AG09309 (cell line): Measurements from ENCODE around the gene BMF.
A peak's percentile ranks its signal among the peaks of the same experiment; 100 is the strongest.

Source experiments
- DNase-seq: peaks from one replicate; pipeline ENCODE4 v3.0.0-alpha.2; 2010; ENCODE audit warnings: low read depth
- H3K4me3 ChIP-seq: 2 replicates; pipeline ENCODE4 v1.5.1; 2011; ENCODE audit warnings: mild to moderate bottlenecking, low read depth, low read length, moderate library complexity; ENCODE audit not compliant: control insufficient read depth
- TF ChIP-seq, protein P1 (sequence below): IDR thresholded peaks from 2 replicates; pipeline ENCODE4 v1.5.1; 2011; ENCODE audit warnings: mild to moderate bottlenecking, low read depth, low read length, inconsistent platforms; ENCODE audit not compliant: insufficient read depth, control insufficient read depth; ENCODE audit errors: missing control alignments

BMF gene

DNA sequence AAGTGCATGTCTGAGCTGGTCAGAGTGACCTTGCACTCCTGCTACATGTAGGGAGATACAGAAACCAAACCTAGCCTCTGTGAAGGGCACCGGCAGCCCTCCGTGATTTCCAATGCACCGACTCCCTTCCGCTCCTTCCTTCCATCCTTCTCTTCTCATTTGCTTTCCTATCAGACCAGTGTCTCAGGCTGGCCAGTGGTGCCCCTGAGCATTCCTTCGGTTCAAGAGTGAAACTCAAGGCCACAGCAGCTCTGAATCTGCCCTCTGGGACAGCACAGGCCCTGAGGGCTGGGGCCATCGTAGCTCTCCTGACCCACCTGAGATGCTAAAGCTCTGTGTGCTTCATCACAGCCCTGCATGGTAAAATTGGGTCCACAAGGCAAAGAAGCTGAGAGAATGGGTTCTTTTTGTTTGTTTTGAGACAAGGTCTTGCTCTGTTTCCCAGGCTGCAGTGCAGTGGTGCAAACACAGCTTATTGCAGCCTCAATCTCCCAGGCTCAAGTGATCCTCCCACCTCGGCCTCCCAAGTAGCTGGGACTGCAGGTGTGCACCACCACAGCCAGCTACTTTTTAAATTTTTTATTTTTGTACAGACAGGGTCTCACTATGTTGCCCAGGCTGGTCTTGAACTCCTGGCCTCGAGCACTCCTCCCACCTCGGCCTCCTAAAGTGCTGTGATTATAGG is 2.3 kb upstream of the BMF start:
- H3K4me3 ChIP-seq = no peak overlapping the region
- TF ChIP-seq, protein P1, sequence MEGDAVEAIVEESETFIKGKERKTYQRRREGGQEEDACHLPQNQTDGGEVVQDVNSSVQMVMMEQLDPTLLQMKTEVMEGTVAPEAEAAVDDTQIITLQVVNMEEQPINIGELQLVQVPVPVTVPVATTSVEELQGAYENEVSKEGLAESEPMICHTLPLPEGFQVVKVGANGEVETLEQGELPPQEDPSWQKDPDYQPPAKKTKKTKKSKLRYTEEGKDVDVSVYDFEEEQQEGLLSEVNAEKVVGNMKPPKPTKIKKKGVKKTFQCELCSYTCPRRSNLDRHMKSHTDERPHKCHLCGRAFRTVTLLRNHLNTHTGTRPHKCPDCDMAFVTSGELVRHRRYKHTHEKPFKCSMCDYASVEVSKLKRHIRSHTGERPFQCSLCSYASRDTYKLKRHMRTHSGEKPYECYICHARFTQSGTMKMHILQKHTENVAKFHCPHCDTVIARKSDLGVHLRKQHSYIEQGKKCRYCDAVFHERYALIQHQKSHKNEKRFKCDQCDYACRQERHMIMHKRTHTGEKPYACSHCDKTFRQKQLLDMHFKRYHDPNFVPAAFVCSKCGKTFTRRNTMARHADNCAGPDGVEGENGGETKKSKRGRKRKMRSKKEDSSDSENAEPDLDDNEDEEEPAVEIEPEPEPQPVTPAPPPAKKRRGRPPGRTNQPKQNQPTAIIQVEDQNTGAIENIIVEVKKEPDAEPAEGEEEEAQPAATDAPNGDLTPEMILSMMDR = no peak
- DNase-seq = no peak

DNA sequence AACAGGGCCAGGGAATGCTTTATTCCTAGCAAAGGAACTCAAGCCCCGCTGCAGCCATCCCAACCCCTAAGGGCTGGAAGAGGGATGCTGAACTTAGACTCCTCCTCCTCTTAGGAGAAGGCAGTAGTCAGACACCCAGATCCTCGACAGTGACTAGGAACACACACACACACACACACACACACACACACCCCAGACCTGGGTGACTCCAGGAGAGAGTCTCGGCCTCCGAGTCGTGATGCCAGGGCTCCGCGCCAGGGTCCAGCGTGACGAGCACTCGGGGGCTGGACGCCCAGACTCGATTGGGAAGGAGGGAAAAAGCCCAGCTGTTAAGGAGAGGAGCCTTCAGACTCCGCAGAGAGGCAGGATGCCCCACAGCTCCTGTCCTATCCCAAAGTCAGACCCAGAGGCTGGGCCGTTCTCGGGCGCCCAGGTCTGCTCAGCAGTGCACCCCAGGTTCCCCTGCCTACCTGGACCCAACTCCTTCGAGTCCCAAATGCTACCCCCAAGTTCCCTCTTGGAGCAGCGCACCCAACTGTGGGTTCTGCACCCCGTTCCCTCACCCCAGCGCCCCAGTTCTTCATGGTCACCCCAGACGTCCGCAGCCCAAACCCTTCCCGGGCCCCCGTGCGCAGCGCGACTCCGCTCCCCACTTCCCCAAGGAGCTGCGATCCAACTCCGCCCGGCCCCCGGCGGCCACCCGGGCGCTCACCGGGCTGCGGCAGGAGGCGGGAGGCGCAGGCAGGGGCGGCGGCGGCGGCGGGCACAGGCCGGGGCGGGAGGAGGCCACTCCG is 421 bp downstream of the BMF start:
- DNase-seq = no peak
- TF ChIP-seq, protein P1 = no peak
- H3K4me3 ChIP-seq = peak overlapping the region; percentile 88

DNA sequence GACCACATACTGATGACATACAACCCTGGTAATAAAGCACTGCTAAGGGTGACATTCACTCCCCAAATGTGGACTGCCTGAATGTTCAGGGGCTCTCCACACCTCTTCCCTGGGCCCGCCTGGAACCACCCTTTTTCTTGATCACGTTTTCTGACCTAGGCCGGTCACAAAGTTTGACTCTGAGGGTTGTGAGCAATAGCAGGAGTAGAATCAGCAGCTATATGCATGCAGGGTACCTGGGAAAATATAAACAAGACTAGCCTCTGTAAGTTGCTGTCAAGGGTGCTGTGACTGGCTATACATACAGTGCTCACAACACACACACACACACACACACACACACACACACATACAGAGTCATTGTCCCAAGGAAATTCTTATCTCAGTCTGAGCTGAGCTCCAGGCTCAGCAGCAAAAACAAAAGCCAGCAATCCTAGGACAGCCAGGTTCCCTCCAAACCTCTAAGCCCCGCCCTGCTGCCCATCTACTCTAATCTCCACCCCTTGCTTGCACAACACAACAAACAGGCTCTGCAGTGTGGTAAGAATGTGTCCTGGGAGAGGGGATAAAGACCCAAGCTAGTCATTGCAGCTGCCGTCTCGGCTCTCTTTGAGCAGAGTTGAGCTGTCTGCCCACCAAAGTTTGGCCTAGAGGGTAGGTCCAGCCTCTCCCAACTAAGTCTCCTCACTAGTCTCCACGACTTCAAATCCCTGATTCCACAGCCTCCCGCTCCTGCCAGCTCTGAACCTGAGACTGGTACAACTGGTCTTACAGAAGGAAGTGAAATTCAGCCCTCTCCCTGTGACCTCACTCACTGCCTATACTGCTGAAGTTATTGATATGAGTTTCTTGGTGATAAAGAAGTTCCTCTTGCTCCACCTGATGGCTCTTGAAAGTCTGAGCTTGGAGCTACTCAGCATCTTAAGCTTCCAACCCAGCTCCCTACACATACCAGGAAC is 2.2 kb downstream of the BMF start:
- no peak overlapping the region for H3K4me3 ChIP-seq
- TF ChIP-seq, protein P1 = no peak
- no peak for DNase-seq

DNA sequence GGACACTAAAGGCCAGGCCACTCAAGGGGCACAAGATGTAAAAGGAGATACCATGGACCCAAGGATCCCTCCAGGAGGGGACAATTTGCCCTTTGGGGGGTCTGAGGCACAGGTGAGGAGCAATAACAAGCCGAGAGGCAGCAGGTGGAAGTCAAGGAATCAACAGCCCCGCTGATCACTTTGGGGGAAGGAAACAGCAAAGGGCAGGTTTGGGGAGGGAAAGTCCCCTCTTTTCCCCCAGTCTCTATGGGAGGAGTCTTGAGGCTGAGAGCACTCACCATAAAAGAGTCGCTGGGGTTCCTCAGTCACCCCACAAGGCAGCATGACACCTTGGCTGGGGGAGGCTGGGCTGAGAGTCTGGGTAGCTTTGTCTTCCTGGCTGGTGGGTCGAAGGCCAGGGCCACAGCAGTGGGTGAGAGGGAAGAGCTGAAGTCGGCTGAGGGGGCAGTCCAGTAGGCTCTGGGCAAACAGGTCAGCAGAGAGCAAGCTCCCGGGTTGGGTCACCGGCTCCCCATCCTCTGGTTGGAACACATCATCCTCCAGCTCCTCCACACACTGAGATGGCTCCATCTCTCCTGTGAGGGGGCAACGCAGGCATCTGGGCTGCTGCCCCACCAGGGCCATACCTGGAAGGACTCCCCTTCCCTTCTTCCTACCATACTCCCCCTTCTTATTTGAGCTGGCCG is 3.0 kb downstream of the BMF start:
- no peak overlapping the region for H3K4me3 ChIP-seq
- no peak for DNase-seq

DNA sequence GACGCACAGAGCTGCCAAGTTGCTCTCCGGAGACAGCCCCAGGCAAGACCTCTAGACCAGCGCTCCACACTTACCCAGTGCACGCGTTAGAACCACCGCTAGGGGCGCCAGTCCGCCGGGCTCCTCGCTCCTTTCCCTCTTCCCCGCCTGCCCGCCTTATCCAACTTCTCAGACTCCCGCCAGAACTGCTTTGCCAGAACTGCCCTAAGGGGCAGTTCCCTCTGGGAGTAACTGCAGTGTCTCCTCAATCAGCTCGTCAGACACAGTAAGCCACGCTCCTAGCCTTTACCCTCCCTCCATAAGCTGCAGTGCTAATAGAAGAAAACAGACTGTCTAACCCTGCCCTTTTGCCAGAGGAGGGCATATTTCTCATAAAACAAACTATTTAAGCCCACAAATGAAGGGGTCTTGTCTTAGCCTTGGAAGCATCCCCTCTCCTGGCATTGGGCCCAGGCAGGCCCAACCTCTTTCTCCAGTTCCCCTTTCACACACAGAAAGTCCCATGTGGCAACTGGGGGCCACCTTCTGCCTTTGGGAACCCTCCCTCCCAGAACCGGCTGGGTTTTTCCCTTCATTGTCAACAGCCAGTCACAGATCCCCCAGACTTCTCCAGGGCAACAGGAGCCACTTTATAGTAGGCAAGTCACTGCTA is 3.7 kb downstream of the BMF start:
- TF ChIP-seq, protein P1 = peak; percentile 99
- peak; percentile 59 for DNase-seq
- H3K4me3 ChIP-seq = no peak overlapping the region

More for the DNA sequence above, 3.0 kb downstream of the BMF start:
- TF ChIP-seq, protein P1 = no peak
